ENCODE measurements around the gene TSHZ2.

GRCh38 chr20:53383916-53384315, 411.8 kb downstream of the TSHZ2 start:
- TF ChIP-seq CTCF (IDR thresholded peaks at IDR 0.05) (no peak), POLR2A (IDR thresholded peaks at IDR 0.05) (no peak)

Measured in testis (tissue), 2 donors.